AG09309 (cell line): ENCODE results near the gene LRRC26.

Experiments used
- DNase-seq: peaks from one replicate; pipeline ENCODE4 v3.0.0-alpha.2; 2010; ENCODE audit warnings: low read depth
- H3K4me3 ChIP-seq: 2 replicates; pipeline ENCODE4 v1.5.1; 2011; ENCODE audit warnings: mild to moderate bottlenecking, low read depth, low read length, moderate library complexity; ENCODE audit not compliant: control insufficient read depth
- TF ChIP-seq, protein P1 (sequence below): IDR thresholded peaks from 2 replicates; pipeline ENCODE4 v1.5.1; 2011; ENCODE audit warnings: mild to moderate bottlenecking, low read depth, low read length, inconsistent platforms; ENCODE audit not compliant: insufficient read depth, control insufficient read depth; ENCODE audit errors: missing control alignments

Gene LRRC26

DNA sequence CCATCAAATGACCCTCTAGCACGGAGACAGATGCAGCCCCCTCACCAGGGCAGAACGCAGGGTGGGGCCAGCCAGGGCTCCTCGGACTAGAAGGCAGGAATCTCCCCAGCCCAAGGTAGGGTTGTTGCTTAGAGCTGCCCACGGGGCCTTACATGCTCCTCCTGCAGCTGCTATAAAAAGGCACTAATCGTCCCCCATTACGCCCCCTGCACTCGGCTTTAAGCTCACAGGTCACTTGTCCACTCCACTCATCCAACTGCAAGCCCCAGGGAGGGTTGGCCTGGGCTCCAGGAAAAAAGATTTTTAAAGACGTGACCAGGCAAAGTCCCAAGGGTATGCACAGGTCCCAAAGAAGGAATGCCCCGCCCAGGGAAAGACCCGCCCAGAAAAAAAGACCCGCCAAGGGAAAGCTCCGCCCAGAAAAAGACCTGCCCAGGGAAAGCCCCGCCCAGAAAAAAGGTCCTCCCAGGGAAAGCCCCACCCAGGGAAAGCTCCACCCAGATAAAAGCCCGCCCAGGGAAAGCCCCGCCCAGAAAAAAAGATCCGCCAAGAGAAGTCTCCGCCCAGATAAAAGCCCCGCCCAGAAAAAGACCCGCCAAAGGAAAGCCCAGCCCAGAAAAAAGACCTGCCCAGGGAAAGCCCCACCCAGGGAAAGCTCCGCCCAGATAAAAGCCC, 19.8 kb downstream of the LRRC26 start:
- H3K4me3 ChIP-seq = no peak overlapping the region
- DNase-seq = no peak
- TF ChIP-seq, protein P1, sequence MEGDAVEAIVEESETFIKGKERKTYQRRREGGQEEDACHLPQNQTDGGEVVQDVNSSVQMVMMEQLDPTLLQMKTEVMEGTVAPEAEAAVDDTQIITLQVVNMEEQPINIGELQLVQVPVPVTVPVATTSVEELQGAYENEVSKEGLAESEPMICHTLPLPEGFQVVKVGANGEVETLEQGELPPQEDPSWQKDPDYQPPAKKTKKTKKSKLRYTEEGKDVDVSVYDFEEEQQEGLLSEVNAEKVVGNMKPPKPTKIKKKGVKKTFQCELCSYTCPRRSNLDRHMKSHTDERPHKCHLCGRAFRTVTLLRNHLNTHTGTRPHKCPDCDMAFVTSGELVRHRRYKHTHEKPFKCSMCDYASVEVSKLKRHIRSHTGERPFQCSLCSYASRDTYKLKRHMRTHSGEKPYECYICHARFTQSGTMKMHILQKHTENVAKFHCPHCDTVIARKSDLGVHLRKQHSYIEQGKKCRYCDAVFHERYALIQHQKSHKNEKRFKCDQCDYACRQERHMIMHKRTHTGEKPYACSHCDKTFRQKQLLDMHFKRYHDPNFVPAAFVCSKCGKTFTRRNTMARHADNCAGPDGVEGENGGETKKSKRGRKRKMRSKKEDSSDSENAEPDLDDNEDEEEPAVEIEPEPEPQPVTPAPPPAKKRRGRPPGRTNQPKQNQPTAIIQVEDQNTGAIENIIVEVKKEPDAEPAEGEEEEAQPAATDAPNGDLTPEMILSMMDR = no peak

- no peak overlapping the region for H3K4me3 ChIP-seq
- TF ChIP-seq, protein P1 = no peak
- DNase-seq = no peak
Measured at GRCh38 chr9:137149363-137149762, 20.5 kb downstream of the LRRC26 start.

DNA sequence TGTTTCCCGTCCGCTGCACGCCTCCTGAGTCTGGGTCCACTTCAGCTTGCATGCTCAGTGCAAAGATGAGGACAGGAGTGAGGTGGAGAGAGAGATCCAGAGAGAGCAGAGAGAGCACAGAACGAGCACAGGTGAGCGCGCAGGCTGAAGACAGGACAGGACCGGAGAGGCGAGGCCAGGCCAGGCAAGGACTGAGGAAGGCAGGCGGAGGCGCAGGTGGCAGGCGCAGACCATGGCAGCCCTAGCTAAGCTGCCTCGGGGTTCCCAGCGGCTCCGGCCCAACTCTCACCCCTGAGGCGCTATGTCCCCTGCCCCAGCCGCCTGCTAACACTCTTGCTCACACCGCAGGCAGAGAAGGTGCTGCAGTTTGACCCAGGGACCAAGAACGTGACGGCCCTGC, 21.2 kb downstream of the LRRC26 start:
- TF ChIP-seq, protein P1 = no peak

GRCh38 chr9:137148242-137148641, 21.6 kb downstream of the LRRC26 start:
- no peak for DNase-seq
- TF ChIP-seq, protein P1 = no peak
- no peak overlapping the region for H3K4me3 ChIP-seq

More for the DNA sequence above, 21.2 kb downstream of the LRRC26 start:
- DNase-seq = no peak
- H3K4me3 ChIP-seq = no peak overlapping the region

DNA sequence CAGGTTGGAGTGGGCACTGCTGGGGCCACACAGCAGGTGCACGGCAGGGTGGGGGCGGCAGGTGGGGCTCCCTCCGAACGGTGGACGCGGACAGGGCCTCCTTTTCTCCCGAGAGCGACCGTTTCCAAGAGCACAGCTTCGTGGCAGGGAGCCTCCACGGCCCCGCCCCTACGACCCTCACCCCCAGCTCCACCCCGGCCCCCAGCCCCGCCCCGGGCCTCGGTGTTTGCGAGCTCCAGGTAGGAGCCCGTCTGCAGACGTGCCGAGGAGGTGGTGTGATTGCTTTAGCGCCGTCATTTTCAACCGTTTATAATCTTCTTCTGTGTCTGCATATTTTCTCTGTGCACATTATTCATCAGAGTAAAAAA, 22.1 kb downstream of the LRRC26 start:
- H3K4me3 ChIP-seq = no peak overlapping the region
- TF ChIP-seq, protein P1 = no peak
- no peak for DNase-seq

DNA sequence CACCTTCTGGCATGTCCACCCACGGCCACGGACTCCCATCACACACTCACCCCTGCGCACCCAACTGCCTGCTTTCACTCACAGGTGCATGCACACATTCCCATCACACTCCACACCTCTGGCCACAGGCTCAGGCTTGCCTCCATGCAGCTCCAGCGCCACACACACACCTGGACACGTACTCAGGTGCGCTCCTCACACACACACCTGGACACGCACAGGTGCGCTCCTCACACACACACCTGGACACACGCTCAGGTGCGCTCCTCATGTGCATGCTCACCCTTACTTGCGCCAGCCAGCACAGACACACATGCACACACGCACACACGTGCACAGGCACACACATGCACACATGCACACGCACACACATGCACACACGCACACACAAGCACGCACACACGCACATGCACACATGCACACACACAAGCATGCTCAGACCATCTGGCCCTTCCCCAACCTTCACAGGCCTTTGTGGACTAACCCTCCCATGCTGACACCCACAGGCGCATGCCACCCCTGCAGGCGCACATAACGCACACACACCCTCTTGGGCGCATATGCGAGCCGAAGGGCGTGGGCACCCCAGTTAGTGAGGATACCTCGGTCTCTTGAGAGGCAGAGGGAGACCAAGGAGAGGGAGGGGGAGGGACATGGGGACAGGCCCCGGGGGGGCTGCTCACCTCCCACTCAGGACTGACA, 22.6 kb downstream of the LRRC26 start:
- H3K4me3 ChIP-seq = no peak overlapping the region
- TF ChIP-seq, protein P1 = no peak
- DNase-seq = no peak
